GM21576 (cell line): ENCODE results near the gene THSD4.

ENCODE experiments used
- ATAC-seq: cut with Tn5 transposase; IDR thresholded peaks from one replicate; pipeline ENCODE4 v1.9.1; 2021; ENCODE audit warnings: mild to moderate bottlenecking, moderate library complexity; ENCODE audit not compliant: unreplicated experiment

THSD4 gene

GRCh38 chr15:71597126-71597525 is 481.9 kb downstream of the THSD4 start:
- ATAC-seq = no peak

- ATAC-seq = no peak
Observed at GRCh38 chr15:71597637-71598036, 482.4 kb downstream of the THSD4 start.

- ATAC-seq = no peak
Observed at GRCh38 chr15:71598741-71599140, 483.5 kb downstream of the THSD4 start.

GRCh38 chr15:71599418-71600151 is 484.3 kb downstream of the THSD4 start:
- no peak for ATAC-seq

- no peak for ATAC-seq
Observed at GRCh38 chr15:71600237-71600636, 485.0 kb downstream of the THSD4 start.

GRCh38 chr15:71601038-71601834 is 486.0 kb downstream of the THSD4 start:
- ATAC-seq = no peak

GRCh38 chr15:71603379-71603778 is 488.1 kb downstream of the THSD4 start:
- ATAC-seq = no peak

GRCh38 chr15:71607383-71607782 is 492.1 kb downstream of the THSD4 start:
- no peak for ATAC-seq

GRCh38 chr15:71610728-71611552 is 495.7 kb downstream of the THSD4 start:
- ATAC-seq = no peak

GRCh38 chr15:71611553-71612396 is 496.5 kb downstream of the THSD4 start:
- ATAC-seq = no peak

- no peak for ATAC-seq
Observed at GRCh38 chr15:71612397-71612722, 497.1 kb downstream of the THSD4 start.

GRCh38 chr15:71612869-71613268 is 497.6 kb downstream of the THSD4 start:
- ATAC-seq = no peak

GRCh38 chr15:71623111-71623510 is 507.8 kb downstream of the THSD4 start:
- ATAC-seq = no peak

GRCh38 chr15:71626596-71627088 is 511.4 kb downstream of the THSD4 start:
- ATAC-seq = no peak

GRCh38 chr15:71627188-71627587 is 511.9 kb downstream of the THSD4 start:
- ATAC-seq = no peak

- ATAC-seq = no peak
Observed at GRCh38 chr15:71627604-71628003, 512.3 kb downstream of the THSD4 start.

GRCh38 chr15:71628988-71629770 is 513.9 kb downstream of the THSD4 start:
- no peak for ATAC-seq

- ATAC-seq = no peak
Observed at GRCh38 chr15:71629781-71630474, 514.7 kb downstream of the THSD4 start.

GRCh38 chr15:71630475-71630809 is 515.2 kb downstream of the THSD4 start:
- ATAC-seq = no peak
